HG03159 (cell line): Measurements from ENCODE around the gene MOG.
A peak's percentile ranks its signal among the peaks of the same experiment; 100 is the strongest.
"Not testable (repeated sequence)": the region's sequence is repeated elsewhere in the genome, so short reads cannot be mapped to it uniquely, and the experiment has no call there.

Experiments
- ATAC-seq: cut with Tn5 transposase; IDR thresholded peaks from one replicate; pipeline ENCODE4 v1.9.1; 2021; ENCODE audit warnings: mild to moderate bottlenecking, moderate library complexity; ENCODE audit not compliant: unreplicated experiment

MOG gene

DNA sequence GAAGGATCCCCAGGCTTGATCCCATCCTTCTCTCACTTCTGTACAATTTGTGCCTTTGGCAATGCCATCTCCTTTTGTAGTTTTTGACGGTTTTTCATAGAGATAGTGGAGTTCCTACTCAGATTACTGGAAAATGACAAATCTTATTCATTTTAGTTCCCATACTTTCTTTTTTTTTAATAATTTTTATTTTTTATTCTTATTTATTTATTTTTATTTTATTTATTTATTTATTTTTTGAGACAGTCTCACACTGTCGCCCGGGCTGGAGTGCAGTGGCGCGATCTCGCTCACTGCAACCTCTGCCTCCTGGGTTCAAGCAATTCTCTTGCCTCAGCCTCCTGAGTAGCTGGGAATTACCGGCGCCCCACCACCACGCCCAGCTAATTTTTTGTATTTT, 19.6 kb upstream of the MOG start:
- no peak for ATAC-seq

- ATAC-seq, result no peak
These were observed 15.3 kb upstream of the MOG start for GRCh38 chr6:29641430-29642148.

GRCh38 chr6:29647927-29648642, 8.8 kb upstream of the MOG start:
- ATAC-seq, result no peak

GRCh38 chr6:29649701-29650673, 6.9 kb upstream of the MOG start:
- peak; percentile 95 for ATAC-seq

- ATAC-seq, result no peak
These were observed 5.3 kb upstream of the MOG start for GRCh38 chr6:29651413-29652197.

DNA sequence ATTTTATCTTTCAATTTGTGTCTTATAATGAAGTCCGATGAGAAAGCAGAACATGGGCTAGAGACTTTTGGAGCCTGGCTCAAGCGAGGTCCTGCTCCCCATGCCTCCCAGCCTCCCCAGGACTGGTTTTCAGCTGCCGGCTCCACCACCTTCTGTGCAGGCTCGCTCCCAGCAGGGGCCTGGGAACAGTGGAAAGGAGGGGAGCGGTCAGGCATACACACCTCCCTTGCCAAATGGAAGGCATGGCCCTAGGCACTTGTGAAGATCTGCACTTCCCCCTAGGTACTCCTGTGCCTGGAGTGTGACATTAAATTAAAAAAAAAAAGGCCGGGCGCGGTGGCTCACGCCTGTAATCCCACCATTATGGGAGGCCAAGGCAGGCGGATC, 4.7 kb upstream of the MOG start:
- no peak for ATAC-seq

- ATAC-seq, result no peak
These were observed 3.3 kb upstream of the MOG start for GRCh38 chr6:29653452-29654038.

DNA sequence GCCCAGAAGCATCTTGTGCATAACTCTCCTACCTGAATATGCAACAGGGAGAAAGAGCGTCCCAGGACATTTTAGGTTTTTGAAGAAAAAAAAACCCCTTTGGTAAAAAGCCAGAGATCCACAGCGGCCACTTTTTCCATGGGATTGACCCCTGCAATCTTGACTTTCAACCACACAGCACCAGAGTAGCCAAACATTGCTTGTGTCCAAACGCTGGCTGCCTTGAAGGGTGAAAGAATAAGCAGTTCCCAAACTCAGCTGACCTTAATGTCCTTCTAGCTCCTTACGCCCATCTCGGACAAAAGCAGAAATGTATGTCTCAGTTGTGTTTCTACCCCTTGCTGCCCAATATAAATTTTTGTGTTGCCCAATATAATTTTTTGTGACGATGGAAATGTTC, 1.2 kb upstream of the MOG start:
- no peak for ATAC-seq

DNA sequence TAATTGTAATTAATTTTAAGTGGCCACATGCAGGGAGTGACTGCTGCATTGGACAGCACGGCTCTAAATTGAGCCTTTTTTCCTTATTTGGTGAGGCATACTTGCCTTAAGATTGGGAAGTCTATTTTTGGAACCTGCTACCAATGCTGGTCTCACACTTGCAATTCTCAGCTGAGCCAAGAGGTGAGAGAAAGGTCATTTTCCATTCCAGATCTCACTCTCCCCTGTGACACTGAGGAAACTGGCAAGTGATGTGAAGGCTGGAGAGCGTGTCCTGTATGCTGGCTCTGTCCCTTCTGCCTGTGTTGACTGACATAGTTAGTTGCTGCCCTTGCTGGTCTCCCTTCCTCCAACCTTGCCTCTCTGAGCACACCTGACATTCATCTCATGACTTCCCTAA, 735 bp upstream of the MOG start:
- ATAC-seq, result no peak

GRCh38 chr6:29661071-29661470, 4.2 kb downstream of the MOG start:
- no peak for ATAC-seq

GRCh38 chr6:29661502-29662141, 4.7 kb downstream of the MOG start:
- ATAC-seq, result not testable (repeated sequence)

DNA sequence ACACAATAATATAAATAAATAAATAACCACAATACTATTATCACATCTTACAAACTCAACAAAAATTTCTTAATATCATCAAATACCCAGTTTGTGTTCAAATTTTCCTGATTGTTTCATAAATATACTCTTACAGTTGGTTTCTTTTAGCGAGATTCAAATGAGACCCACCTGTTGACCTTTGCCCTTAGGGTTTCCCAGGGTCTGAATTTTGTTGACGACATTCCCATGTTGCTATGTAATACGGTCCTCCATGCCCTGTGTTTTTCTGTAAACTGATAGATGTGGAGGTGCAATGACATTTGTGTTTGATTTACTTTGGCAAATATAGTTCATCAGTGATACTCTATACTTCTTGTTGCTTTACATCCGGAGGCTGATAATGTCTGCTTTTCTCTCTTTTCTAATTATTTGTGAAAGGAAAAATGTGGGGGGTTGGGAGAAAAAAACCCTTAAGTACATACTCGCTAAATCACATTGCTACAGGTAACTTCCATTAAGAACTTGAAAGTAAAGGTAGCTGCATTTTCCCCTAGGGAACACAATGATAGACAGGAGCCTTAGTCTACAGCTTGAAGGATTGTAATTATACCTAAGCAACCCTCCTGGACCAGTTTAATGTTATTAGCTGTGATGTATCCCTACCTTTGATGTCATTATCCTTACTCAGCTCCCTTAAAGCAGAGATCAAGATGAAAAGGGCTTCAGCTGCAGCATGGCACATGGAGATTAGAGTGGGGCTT, 6.6 kb downstream of the MOG start:
- no peak for ATAC-seq

GRCh38 chr6:29665942-29666825, 9.3 kb downstream of the MOG start:
- ATAC-seq, result no peak

DNA sequence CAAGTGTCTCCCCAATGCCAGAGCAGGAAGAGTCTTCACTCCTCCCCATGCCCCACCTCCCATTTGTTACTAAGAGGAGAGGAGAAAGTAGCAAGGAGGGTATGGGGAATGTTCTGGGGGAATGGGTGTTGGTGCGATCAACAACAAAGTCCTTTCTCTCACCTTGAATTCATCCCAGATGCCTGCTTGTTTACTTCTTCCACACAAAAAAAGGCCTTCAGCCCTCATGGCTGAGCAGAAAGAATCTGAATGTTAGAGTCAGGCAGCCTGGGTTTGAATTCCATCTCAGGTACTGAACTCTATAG, 9.9 kb downstream of the MOG start:
- no peak for ATAC-seq

- ATAC-seq, result no peak
These were observed 10.3 kb downstream of the MOG start for GRCh38 chr6:29667158-29667557.

DNA sequence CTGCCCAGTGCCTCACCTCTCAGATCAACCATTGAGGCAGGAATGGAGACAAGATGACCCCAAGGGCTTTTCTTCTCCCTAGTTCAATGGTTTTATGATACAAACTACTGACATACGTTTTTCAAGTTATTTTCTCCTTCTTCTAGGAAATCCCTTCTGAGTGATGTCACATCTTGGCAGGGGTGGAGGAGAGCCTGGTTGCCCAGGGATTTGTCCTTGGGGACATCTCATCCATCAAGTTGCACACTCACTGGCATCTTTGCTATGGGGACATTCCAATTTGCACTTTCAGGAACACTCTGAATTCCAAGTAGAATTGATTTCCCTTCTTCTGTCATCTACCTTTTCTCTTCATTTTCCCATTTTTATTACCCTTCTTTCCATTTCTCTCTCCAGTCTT, 14.1 kb downstream of the MOG start:
- ATAC-seq, result no peak

DNA sequence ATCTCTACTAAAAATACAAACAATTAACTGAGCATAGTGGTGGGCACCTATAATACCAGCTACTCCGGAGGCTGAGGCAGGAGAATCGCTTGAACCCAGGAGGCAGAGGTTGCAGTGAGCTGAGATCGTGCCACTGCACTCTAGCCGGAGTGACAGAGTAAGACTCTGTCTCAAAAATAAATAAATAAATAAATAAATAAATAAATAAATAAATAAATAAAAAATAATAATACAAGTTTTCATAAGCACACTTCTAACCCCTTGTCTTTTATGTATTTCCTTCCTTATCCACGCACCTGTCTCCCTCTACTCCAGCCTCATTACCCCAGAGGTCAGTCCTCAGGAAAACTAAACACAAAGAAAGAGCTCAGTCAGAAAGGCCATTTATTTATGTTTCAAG, 15.2 kb downstream of the MOG start:
- not testable (repeated sequence) for ATAC-seq

DNA sequence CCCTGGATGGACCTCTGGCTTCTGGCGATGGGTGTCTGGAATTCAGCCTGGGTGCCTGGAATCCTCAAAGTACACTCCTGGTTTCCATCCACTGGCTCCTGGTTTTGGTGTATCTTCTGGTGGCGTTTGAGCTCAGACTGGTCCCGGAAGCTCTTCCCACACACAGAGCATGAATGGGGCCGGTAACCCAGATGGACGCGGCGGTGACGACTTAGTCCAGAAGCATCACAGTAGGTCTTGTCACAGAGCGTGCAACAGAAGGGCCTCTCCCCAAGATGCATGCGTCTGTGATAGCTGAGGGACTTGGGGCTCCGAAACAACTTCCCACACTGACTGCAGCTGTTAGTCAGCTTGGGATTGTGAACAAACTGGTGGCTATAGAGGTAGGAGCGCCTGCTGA, 16.3 kb downstream of the MOG start:
- no peak for ATAC-seq
